K562 (cell line): ENCODE measurements around the gene RHOBTB3. TPM values are rescaled to one million over a fixed set of nuclear protein-coding genes. Genes with fewer than 3 reads are reported as not detected.
A peak's percentile ranks its signal among the peaks of the same experiment; 100 is the strongest.

Experiments
- ATAC-seq: fragments of 200-7000 bp; cut with Tn5 transposase; 3 replicates; pipeline ENCODE4 v1.9.1; 2020; ENCODE audit warnings: moderate library complexity
- BruUV-seq: library from RNA; stranded (reverse); fragments of 400-500 nt; replicated peaks from 2 replicates; lab custom pipeline; 2021; lab: Mats Ljungman, UMichigan
- CTCF ChIA-PET: fragments of 300-600 bp; formaldehyde crosslinking; extraction: SDS; loops from one replicate; lab custom pipeline; 2021; ENCODE audit warnings: low intra/inter-chr PET ratio; lab: Yijun Ruan, JAX
- POLR2A ChIA-PET: fragments of 300-600, 350-650 bp; sonication (Branson Sonifier 250); formaldehyde crosslinking; extraction: SDS; loops from one replicate; lab custom pipeline; 2021; ENCODE audit warnings: antibody characterized with exemption, inconsistent platforms; lab: Yijun Ruan, JAX
- DNase-seq, 4 experiments: peaks; one replicate each; pipeline versions ENCODE4 v3.0.0 to v3.0.0-alpha.2; 2011 to 2018; ENCODE audit warnings: low spot score in 3 of 4, mixed read lengths in 3 of 4; ENCODE audit errors: extremely low read depth in 1 of 4
- FAIRE-seq: peaks from 2 replicates; lab custom pipeline; 2011; peaks lifted over from hg19 to GRCh38; lab: Jason Lieb, UNC
- H2AFZ ChIP-seq: 2 replicates; pipeline ENCODE4 v1.6.0; 2011; ENCODE audit warnings: low read depth, low read length, control low read depth, inconsistent platforms
- H3K27ac ChIP-seq: fragments of 200-600 bp; 3 replicates; pipeline ENCODE4 v1.8.0; 2011; ENCODE audit warnings: low read depth, mild to moderate bottlenecking, control low read depth, inconsistent platforms, low read length, moderate library complexity, mixed read lengths; ENCODE audit errors: extremely low read depth
- H3K27me3 ChIP-seq, 2 experiments: fragments of 300-600 bp in 1 of 2; 2 replicates in 1 of 2; 3 replicates in 1 of 2; pipeline versions ENCODE4 v1.6.0 to v1.8.0; 2011; ENCODE audit warnings: inconsistent platforms in 2 of 2, low read length in 2 of 2, mild to moderate bottlenecking in 1 of 2, mixed read lengths in 1 of 2, moderate library complexity in 1 of 2; ENCODE audit not compliant: control insufficient read depth in 2 of 2, insufficient read depth in 2 of 2
- H3K36me3 ChIP-seq: fragments of 300-600 bp; 3 replicates; pipeline ENCODE4 v1.8.0; 2011; ENCODE audit warnings: mild to moderate bottlenecking, low read length, inconsistent platforms; ENCODE audit not compliant: control insufficient read depth, insufficient read depth
- H3K4me1 ChIP-seq, 2 experiments: fragments of 200-600 bp in 1 of 2; replicated peaks in 1 of 2; 2 replicates in 1 of 2; 3 replicates in 1 of 2; pipeline versions ENCODE4 v1.5.1 to v1.8.0; 2011; ENCODE audit warnings: inconsistent platforms in 2 of 2, low read length in 2 of 2, mild to moderate bottlenecking in 1 of 2, mixed read lengths in 1 of 2, moderate library complexity in 1 of 2; ENCODE audit not compliant: control insufficient read depth in 2 of 2, insufficient read depth in 2 of 2
- H3K4me2 ChIP-seq: 2 replicates; pipeline ENCODE4 v1.6.1; 2011; ENCODE audit warnings: low read length, control low read depth, inconsistent platforms, mixed read lengths; ENCODE audit not compliant: insufficient read depth
- H3K4me3 ChIP-seq: fragments of 200-600 bp; sonication (generic), shearing (Covaris generic); 2 replicates; pipeline ENCODE4 v1.5.1; 2016; ENCODE audit warnings: control low read depth, inconsistent platforms
- H3K79me2 ChIP-seq: fragments of 200-600 bp; 3 replicates; pipeline ENCODE4 v1.8.0; 2011; ENCODE audit warnings: low read length, inconsistent platforms; ENCODE audit not compliant: control insufficient read depth, insufficient read depth
- H3K9ac ChIP-seq, 2 experiments: 2 replicates each; pipeline versions ENCODE4 v1.6.0 to v1.6.1; 2011; ENCODE audit warnings: low read depth in 2 of 2, low read length in 2 of 2, control low read depth in 1 of 2, inconsistent platforms in 1 of 2, mild to moderate bottlenecking in 1 of 2, mixed read lengths in 1 of 2; ENCODE audit not compliant: insufficient read depth in 1 of 2
- H3K9me1 ChIP-seq: one replicate; pipeline ENCODE4 v1.6.0; 2011; ENCODE audit warnings: inconsistent platforms, mild to moderate bottlenecking, low read length, moderate library complexity; ENCODE audit not compliant: control insufficient read depth, insufficient read depth
- H3K9me3 ChIP-seq: replicated peaks from 2 replicates; pipeline ENCODE4 v1.5.1; 2011; ENCODE audit warnings: low read depth, low read length, inconsistent platforms; ENCODE audit not compliant: control insufficient read depth, insufficient read depth
- H4K20me1 ChIP-seq: replicated peaks from 2 replicates; pipeline ENCODE4 v1.6.1; 2011; ENCODE audit warnings: low read length, inconsistent platforms, mixed read lengths; ENCODE audit not compliant: control insufficient read depth, insufficient read depth
- CBFA2T2 ChIP-seq: fragments of 450-650 bp; conservative IDR thresholded peaks from 2 replicates; pipeline ENCODE4 v1.6.1; 2017; ENCODE audit warnings: mild to moderate bottlenecking
- HNRNPUL1 ChIP-seq: fragments of 200-400 bp; formaldehyde crosslinking; IDR thresholded peaks from 2 replicates; pipeline ENCODE4 v1.6.1; 2017; ENCODE audit warnings: low read length
- KAT7 ChIP-seq: sonication (generic); formaldehyde crosslinking; IDR thresholded peaks from 2 replicates; pipeline ENCODE4 v1.8.0; 2022; ENCODE audit warnings: missing genetic modification reagents, mild to moderate bottlenecking, borderline replicate concordance
- SOX6 ChIP-seq: fragments of 450-650 bp; IDR thresholded peaks from 2 replicates; pipeline ENCODE4 v1.6.1; 2014; ENCODE audit warnings: mild to moderate bottlenecking
- ZBTB33 ChIP-seq: sonication (generic); formaldehyde crosslinking; IDR thresholded peaks from 2 replicates; pipeline ENCODE4 v1.8.1; 2023; ENCODE audit warnings: mild to moderate bottlenecking, missing genetic modification reagents
- ZFP91 ChIP-seq: sonication (generic); formaldehyde crosslinking; IDR thresholded peaks from 2 replicates; pipeline ENCODE4 v1.8.0; 2022; ENCODE audit warnings: mild to moderate bottlenecking, missing genetic modification reagents
- ZNF217 ChIP-seq: sonication (generic); formaldehyde crosslinking; IDR thresholded peaks from 2 replicates; pipeline ENCODE4 v1.8.0; 2022; ENCODE audit warnings: mild to moderate bottlenecking, missing genetic modification reagents
- WGBS: fragments of 100-300 bp; shearing (Covaris generic); methylation state at CpG from one replicate; pipeline ENCODE4 v1.1.6; 2016; ENCODE audit warnings: low coverage, mixed read lengths; ENCODE audit not compliant: insufficient coverage; ENCODE audit errors: missing lambda C conversion rate; 5-methylcytosine and 5-hydroxymethylcytosine counted together
- in situ Hi-C: fragments of 300-500 bp; cut with MboI; formaldehyde crosslinking; loops from 4 replicates; pipeline ENCODE4 v1.15.0; 2018; ENCODE audit warnings: inconsistent platforms, mixed read lengths
- intact Hi-C: fragments of 100-400 bp; cut with micrococcal nuclease; formaldehyde crosslinking; loops from 2 replicates; pipeline ENCODE4 v1.14.2; 2022
- polyA plus RNA-seq, 8 experiments: library from polyadenylated mRNA; depleted of rRNA in 4 of 8; stranded (reverse) in 5 of 8; unstranded in 3 of 8; fragments of >200 nt; fragmentation: Nextera tagmentation in 2 of 8; fragmentation: Illumina TruSeq in 1 of 8; extraction: Ambion mirVana in 2 of 8; extraction: Trizol in 1 of 8; gene quantifications; 2 replicates each; pipeline versions ENCODE4 v1.2.1 to v1.2.3, GENCODE V29; 2011 to 2014; ENCODE audit warnings: inconsistent platforms in 1 of 8, missing spikeins in 1 of 8
- total RNA-seq, 7 experiments: library from RNA; depleted of rRNA in 6 of 7; stranded (reverse); fragments of >200 nt in 6 of 7; fragmentation: Illumina TruSeq in 2 of 7; extraction: Trizol in 2 of 7; gene quantifications; 2 replicates each; pipeline versions ENCODE4 v1.2.1 to v1.2.3, GENCODE V29; 2011 to 2021; ENCODE audit warnings: low replicate concordance in 1 of 7

Gene RHOBTB3
- total and polyA plus RNA-seq, 9 of the 15 experiments (the other 6 are each of a cell fraction or from before 2014, with no cell fraction given) = 39.7 to 143 (median 115) TPM

GRCh38 chr5:95824747-95825146 lies 93.6 kb downstream of the RHOBTB3 start:
- peak overlapping the region; percentile 95 for H2AFZ ChIP-seq
- H3K4me1 ChIP-seq = peaks cover 40 to 45% of the 10 kb centered on the region in 2 experiments
- in situ Hi-C loops = loop anchor here (25.0 kb wide), 1 partner anchor 862 kb away; no protein-coding TSS in a partner anchor
- H3K9me1 ChIP-seq = peaks cover 6% of the 10 kb centered on the region
- H3K9me3 ChIP-seq = no peaks in the 10 kb centered on the region
- FAIRE-seq = no peak
- H3K9ac ChIP-seq = no peak overlapping the region; a peak in 1 of 4 replicates
- ChIA-PET CTCF (no interaction called here), POLR2A (no interaction called here)
- no peaks in the 10 kb centered on the region for H3K36me3 ChIP-seq
- 81% methylated on average over 5 of the region's 5 CpGs for WGBS
- H3K4me3 ChIP-seq = no peak overlapping the region
- intact Hi-C loops = no loop called here
- TF ChIP-seq CBFA2T2 = no peak
- peak; percentile 56; the same call in 1 of the 2 replicates for TF ChIP-seq ZBTB33 (CRISPR knock-in tag)
- TF ChIP-seq SOX6 = no peak
- TF ChIP-seq ZFP91 (CRISPR knock-in tag) = no peak
- no peak for TF ChIP-seq KAT7 (CRISPR knock-in tag)
- no peak for TF ChIP-seq ZNF217
- no peak for TF ChIP-seq HNRNPUL1
- no peak overlapping the region; the same call in 2 of the 3 replicates for H3K27ac ChIP-seq
- no peaks in the 10 kb centered on the region for H3K79me2 ChIP-seq
- no TSS peak for BruUV-seq
- H3K4me2 ChIP-seq = peak overlapping the region; percentile 80; the same call in 1 of the 2 replicates
- H3K27me3 ChIP-seq = no peaks in the 10 kb centered on the region
- no peaks in the 10 kb centered on the region for H4K20me1 ChIP-seq
- no peak for ATAC-seq
- no peak for DNase-seq
